ENCODE results near the gene ITGAL.

DNA sequence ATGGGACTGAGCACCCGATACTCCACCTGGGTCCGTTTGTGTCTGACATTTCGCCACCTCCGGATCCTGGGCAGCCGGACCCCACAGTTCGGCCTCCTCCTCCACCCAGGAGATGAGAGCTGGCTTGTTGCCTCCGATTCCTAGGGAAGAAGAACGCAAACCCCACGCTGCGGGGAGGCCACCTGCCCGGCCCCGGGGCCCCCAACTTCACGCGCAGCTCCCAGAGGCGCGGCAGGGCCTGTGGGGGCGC is 85.1 kb downstream of the ITGAL start:
- TF ChIP-seq, protein P1, sequence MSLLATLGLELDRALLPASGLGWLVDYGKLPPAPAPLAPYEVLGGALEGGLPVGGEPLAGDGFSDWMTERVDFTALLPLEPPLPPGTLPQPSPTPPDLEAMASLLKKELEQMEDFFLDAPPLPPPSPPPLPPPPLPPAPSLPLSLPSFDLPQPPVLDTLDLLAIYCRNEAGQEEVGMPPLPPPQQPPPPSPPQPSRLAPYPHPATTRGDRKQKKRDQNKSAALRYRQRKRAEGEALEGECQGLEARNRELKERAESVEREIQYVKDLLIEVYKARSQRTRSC (CRISPR knock-in tag; IDR thresholded peaks at IDR 0.05; ENCODE audit: low read depth): 0 out of 2 replicates have a peak, but pooled peaks have one; percentile 70
- no peak for TF ChIP-seq EP300 (IDR thresholded peaks at IDR 0.05; ENCODE audit: low read depth in 2 of 2, low read length in 2 of 2)
- no peak; the same call in 1 of the 2 replicates for TF ChIP-seq EP300 (CRISPR knock-in tag; IDR thresholded peaks at IDR 0.05; ENCODE audit: borderline replicate concordance)
